Measurements from ENCODE around the gene WBP1L.

Gene WBP1L

GRCh38 chr10:102779680-102780526 lies 36.2 kb downstream of the WBP1L start:
- no peak for DNase-seq (ENCODE audit: low spot score)

GRCh38 chr10:102780527-102780808 lies 36.7 kb downstream of the WBP1L start:
- no peak for DNase-seq (ENCODE audit: low spot score)

GRCh38 chr10:102781090-102781920 lies 37.6 kb downstream of the WBP1L start:
- DNase-seq (ENCODE audit: low spot score), result no peak

- no peak for DNase-seq (ENCODE audit: low spot score)
Observed at GRCh38 chr10:102781921-102782557, 38.3 kb downstream of the WBP1L start.

- DNase-seq (ENCODE audit: low spot score), result no peak
Observed at GRCh38 chr10:102782673-102783551, 39.2 kb downstream of the WBP1L start.

- DNase-seq (ENCODE audit: low spot score), result no peak
Observed at GRCh38 chr10:102783568-102783967, 39.8 kb downstream of the WBP1L start.

GRCh38 chr10:102785818-102786217 lies 42.1 kb downstream of the WBP1L start:
- no peak for DNase-seq (ENCODE audit: low spot score)

- DNase-seq (ENCODE audit: low spot score), result no peak
Observed at GRCh38 chr10:102791754-102792395, 48.1 kb downstream of the WBP1L start.

- DNase-seq (ENCODE audit: low spot score), result no peak
Observed at GRCh38 chr10:102795453-102796406, 52.0 kb downstream of the WBP1L start.

- no peak for DNase-seq (ENCODE audit: low spot score)
Observed at GRCh38 chr10:102796407-102797176, 52.8 kb downstream of the WBP1L start.

GRCh38 chr10:102799691-102800471 lies 56.1 kb downstream of the WBP1L start:
- no peak for DNase-seq (ENCODE audit: low spot score)

GRCh38 chr10:102800611-102801335 lies 57.0 kb downstream of the WBP1L start:
- no peak for DNase-seq (ENCODE audit: low spot score)

- DNase-seq (ENCODE audit: low spot score), result no peak
Observed at GRCh38 chr10:102801496-102801895, 57.7 kb downstream of the WBP1L start.

GRCh38 chr10:102801978-102802377 lies 58.2 kb downstream of the WBP1L start:
- no peak for DNase-seq (ENCODE audit: low spot score)

GRCh38 chr10:102802920-102803534 lies 59.3 kb downstream of the WBP1L start:
- no peak for DNase-seq (ENCODE audit: low spot score)

- no peak for DNase-seq (ENCODE audit: low spot score)
Observed at GRCh38 chr10:102804382-102805055, 60.8 kb downstream of the WBP1L start.

- no peak for DNase-seq (ENCODE audit: low spot score)
Observed at GRCh38 chr10:102808380-102808779, 64.6 kb downstream of the WBP1L start.
